NCI-H526 (cell line): ENCODE data around the gene SPNS2.

ENCODE experiments used
- DNase-seq, 2 experiments: peaks; one replicate each; lab custom pipeline; 2025; lab: John Stamatoyannopoulos, UW

SPNS2 gene

GRCh38 chr17:4480929-4481898 lies 17.5 kb upstream of the SPNS2 start:
- no peak for DNase-seq

GRCh38 chr17:4482338-4483011 lies 16.2 kb upstream of the SPNS2 start:
- no peak for DNase-seq

GRCh38 chr17:4483012-4483840 lies 15.5 kb upstream of the SPNS2 start:
- no peak for DNase-seq

- DNase-seq: no peak
These were observed 12.7 kb upstream of the SPNS2 start for GRCh38 chr17:4485676-4486646.

- DNase-seq: no peak
These were observed 11.4 kb upstream of the SPNS2 start for GRCh38 chr17:4487296-4487695.

GRCh38 chr17:4487820-4488716 lies 10.6 kb upstream of the SPNS2 start:
- no peak for DNase-seq

- DNase-seq: no peak
These were observed 9.6 kb upstream of the SPNS2 start for GRCh38 chr17:4488989-4489595.

GRCh38 chr17:4490109-4490591 lies 8.5 kb upstream of the SPNS2 start:
- no peak for DNase-seq

GRCh38 chr17:4490637-4491061 lies 8.0 kb upstream of the SPNS2 start:
- DNase-seq: no peak

GRCh38 chr17:4492721-4493561 lies 5.7 kb upstream of the SPNS2 start:
- DNase-seq: peak in 1 of 2 experiments; percentile 17

- no peak for DNase-seq
These were observed 1.4 kb upstream of the SPNS2 start for GRCh38 chr17:4497101-4497824.

GRCh38 chr17:4499431-4500190 lies 930 bp downstream of the SPNS2 start:
- peak in 1 of 2 experiments; percentile 49 for DNase-seq

- peak in 1 of 2 experiments; percentile 31 for DNase-seq
These were observed 1.5 kb downstream of the SPNS2 start for GRCh38 chr17:4500191-4500571.

- no peak for DNase-seq
These were observed 2.7 kb downstream of the SPNS2 start for GRCh38 chr17:4501295-4501949.

GRCh38 chr17:4502466-4503154 lies 3.9 kb downstream of the SPNS2 start:
- DNase-seq: no peak
